Fibroblast of skin of scalp (primary cell): ENCODE measurements around the gene STX17.

Experiments
- DNase-seq: peaks from one replicate; pipeline ENCODE4 v3.0.0-alpha.2; 2013

Gene STX17

DNA sequence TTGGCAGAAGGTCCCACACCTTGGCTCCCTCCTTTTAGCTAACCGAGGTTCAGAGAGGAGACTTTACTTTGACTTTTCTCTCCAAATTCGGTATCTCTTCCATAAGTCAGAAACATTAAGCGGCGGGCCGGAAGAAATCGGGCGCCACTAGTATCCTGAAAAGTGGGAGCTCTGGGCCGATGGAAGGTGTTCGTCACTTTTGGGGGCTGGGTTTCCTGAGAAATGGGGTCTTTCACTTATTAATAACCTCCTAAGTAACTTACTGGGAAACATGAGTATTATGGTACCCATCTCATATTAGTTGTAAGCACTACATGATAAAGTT lies 716 bp downstream of the STX17 start:
- no peak for DNase-seq

DNA sequence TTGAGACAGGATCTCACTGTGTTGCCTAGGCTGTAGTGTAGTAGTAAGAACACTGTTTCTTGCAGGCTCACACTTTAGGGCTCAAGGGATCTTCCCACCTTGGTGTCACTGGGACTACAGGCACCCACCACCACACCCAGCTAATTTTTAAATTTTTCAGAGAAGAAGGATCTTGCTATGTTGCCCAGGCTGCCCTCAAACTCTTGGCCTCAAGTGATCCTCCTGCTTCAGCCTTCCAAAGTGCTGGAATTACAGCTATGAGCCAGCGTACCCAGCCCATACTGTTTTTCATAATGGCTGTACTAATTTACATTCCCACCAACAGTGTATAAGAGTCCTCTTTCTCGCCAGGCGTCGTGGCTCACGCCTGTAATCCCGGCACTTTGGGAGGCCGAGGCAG lies 5.1 kb downstream of the STX17 start:
- DNase-seq: no peak

GRCh38 chr9:99916650-99917049 lies 10.2 kb downstream of the STX17 start:
- DNase-seq: no peak

DNA sequence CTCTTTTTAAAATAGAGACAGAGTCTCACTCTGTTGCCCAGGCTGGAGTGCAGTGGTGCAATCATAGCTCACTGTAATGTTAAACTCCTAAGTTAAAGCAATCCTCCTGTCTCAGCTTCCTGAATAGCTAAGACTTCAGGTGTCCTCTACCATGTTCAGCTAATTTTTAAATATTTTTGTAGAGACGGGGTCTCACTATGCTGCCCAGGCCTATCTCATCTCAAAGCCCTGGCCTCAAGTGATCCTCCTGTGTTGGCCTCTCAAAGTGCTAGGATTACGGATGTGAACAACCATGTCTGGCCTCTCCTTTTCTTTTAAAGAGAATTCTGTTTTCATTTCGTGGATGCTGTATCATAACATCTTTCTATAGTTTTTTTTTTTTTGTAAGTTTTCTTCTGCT lies 11.7 kb downstream of the STX17 start:
- no peak for DNase-seq

DNA sequence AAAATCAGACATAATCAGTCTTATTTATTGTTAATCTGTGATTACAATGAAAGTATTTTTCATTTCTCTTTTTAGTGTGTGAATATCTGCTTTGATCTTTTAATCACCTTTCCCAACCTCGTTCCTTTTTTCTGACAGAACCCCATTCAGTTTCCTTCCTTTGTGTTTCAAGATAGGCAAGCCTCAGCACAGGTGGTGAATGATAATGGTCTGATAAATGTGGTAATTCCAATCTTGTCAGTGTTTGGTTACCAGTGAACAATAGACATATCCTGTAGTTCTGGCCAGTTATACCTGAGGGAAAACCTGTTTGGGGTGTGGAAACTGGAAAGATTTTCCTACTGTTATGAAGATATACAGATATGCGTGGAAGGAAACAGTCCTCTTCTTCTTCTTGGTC lies 13.5 kb downstream of the STX17 start:
- no peak for DNase-seq

DNA sequence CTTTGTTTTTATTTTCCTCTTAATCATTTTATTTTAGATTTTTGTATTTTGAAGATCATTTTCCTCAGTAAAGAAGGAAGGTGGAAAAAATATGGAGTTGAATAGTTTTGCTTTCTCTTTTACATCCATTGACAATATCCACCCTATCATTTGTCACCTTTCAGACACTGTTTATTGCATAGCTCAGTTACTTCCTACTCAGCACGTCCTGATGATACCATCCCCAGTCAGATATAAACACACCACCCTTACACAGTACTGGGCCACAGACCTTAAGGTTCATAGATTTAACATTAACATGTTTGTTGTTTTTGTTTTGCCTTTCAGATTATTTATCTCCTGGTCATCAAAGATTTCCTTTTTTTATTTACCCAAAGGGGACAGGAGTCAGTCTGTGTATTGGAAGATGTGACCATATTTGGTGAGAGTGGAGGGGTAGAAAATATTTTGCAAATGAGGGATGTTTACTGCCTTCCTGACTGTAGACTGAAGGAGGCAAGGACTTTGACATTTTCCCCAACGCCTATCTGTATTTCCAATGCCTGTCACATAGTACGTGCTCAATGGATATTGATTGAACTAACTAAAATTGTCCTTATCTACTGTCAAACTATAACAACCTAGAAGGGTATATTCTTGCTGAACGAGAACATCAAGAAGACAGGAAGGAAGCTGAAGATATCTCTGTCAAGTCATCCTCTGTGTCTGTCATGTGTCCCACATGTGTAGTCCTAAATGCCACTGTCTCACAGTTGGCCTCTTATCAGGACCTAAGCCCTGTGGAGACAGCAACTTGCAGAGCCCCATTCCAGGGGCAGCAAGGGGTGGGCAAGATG lies 15.6 kb downstream of the STX17 start:
- DNase-seq: no peak

- DNase-seq: no peak
Observed at GRCh38 chr9:99922711-99923030, 16.2 kb downstream of the STX17 start.

DNA sequence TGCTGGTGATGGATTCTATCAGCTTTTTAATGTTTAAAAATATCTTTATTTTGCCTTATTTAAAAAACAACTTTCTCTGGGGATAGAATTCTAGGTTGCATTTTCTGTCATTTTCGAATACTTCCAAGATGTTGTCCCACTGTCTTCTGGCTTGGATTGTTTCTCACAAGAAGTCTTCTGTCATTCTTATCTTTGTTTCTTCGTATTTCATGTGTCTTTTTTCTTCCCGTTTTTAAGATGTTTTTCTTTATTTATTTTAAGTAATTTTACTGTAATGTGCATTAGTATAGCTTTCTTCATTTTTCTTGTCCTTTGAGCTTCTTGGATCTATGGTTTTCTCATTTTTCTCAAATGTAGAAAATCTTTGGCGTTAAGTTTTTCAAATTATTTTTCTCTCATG lies 19.1 kb downstream of the STX17 start:
- DNase-seq: no peak

- no peak for DNase-seq
Observed at GRCh38 chr9:99929652-99930051, 23.2 kb downstream of the STX17 start.

DNA sequence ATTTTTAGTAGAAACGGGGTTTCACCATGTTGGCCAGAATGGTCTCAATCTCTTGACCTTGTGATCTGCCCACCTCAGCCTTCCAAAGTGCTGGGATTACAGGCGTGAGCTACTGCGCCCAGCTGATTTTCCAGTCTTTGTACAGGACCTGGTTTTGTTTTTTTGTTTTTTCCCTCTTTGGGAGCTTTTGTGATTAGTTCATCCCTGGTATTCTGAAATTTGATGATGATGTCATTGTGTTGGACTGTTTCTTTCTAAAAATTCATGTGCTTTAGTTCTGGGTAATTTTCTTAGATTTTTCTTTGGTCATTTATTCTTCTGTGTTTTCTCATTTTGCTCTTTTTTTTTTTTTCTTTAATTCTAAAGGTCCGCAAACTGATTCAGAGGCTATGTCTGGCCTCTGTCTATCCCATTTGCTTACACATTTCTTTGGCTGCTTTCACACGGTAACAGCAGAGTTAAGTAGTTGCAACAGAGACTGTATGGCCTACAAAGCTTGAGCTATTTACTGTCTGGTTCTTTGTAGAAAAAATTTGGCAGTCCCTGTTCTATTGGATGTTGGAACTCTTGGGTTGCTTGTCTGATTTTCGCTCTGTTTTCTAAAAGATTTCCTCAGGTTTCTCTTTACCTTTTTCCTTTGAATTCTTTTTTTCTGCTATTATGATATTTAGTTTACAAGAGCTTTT lies 24.8 kb downstream of the STX17 start:
- DNase-seq: peak; percentile 22

DNA sequence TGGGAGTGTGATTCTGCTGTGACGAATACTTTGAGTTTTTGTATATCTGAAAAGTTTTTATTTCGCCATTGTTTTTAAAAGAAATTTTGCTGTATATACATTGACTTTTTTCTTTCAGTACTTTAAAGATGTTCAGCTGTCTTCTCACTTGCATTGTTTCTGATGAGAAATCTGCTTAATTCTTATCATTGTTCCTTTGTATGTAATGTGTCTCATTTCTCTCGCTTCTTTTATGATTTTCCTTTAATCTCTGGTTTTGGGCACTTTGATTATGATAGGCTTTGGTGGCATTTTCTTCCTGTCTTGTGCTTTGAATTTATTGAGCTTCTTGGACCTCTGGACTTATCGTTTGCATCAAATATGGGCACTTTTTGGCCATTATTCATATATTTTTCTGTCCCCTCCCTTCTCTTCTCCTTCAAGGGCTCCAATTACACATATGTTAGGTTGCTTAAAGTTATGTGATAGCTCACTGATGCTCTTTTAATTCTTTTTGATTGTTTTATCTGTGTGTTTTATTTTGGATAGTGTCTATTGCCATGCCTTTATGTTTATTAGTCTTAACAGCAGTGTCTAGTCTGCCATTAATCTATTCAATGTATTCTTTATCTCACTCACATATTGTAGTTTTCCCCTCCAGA lies 30.6 kb downstream of the STX17 start:
- no peak for DNase-seq

GRCh38 chr9:99947395-99947794 lies 40.9 kb downstream of the STX17 start:
- peak; percentile 10 for DNase-seq

GRCh38 chr9:99948482-99948881 lies 42.0 kb downstream of the STX17 start:
- DNase-seq: no peak

GRCh38 chr9:99948896-99949295 lies 42.4 kb downstream of the STX17 start:
- peak; percentile 9 for DNase-seq

- no peak for DNase-seq
Observed at GRCh38 chr9:99953861-99954507, 47.5 kb downstream of the STX17 start.

- DNase-seq: no peak
Observed at GRCh38 chr9:99954819-99955218, 48.4 kb downstream of the STX17 start.

DNA sequence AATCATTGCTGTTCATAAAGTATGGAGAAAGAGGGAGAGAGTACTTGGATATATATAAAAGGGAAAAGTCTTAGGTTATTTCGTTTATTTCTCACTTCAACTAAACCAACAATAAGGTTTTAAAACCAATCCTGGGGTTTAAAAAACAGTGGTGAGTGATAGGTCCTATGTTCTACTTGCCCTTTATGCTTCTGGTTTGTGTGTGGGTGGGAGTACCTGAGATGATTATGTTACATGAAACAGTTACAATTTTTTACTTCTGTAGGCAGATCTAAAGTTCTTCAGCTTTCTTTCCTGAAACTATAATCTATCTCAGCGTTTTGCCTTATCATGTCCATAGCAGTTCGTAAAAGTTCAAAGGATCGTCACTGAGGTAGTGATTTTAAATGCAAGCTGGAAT lies 49.2 kb downstream of the STX17 start:
- DNase-seq: no peak

GRCh38 chr9:99962680-99963261 lies 56.3 kb downstream of the STX17 start:
- DNase-seq: no peak

GRCh38 chr9:99964336-99964735 lies 57.9 kb downstream of the STX17 start:
- peak; percentile 72 for DNase-seq

- DNase-seq: no peak
Observed at GRCh38 chr9:99966001-99966400, 59.5 kb downstream of the STX17 start.

- peak; percentile 26 for DNase-seq
Observed at GRCh38 chr9:99966716-99967115, 60.3 kb downstream of the STX17 start.

DNA sequence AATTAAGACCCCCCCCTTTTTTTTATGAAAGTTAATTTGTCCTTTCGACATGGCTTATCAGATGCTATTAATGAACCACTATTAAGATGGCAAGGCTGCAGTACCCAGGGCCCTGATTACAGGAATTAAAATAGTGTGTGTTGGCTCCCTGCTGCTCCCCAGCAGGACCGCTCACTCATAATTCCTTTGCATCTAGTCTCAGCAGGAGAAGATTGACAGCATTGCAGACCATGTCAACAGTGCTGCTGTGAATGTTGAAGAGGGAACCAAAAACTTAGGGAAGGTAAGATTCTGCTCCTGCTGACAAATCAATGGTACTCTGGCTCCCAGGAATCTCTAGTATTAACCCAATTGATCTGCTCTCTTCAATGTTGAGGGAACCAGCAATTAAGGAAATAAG lies 61.0 kb downstream of the STX17 start:
- no peak for DNase-seq

- DNase-seq: no peak
Observed at GRCh38 chr9:99970481-99970880, 64.0 kb downstream of the STX17 start.
